ENCODE results near the gene GALNT9.
"Not testable (repeated sequence)": the region's sequence is repeated elsewhere in the genome, so short reads cannot be mapped to it uniquely, and the experiment has no call there.

GALNT9 gene

GRCh38 chr12:132152953-132153352 is 176.4 kb downstream of the GALNT9 start:
- DNase-seq = no peak

GRCh38 chr12:132152411-132152821 is 177.0 kb downstream of the GALNT9 start:
- no peak for DNase-seq

GRCh38 chr12:132151766-132152410 is 177.5 kb downstream of the GALNT9 start:
- DNase-seq = no peak

GRCh38 chr12:132151145-132151765 is 178.1 kb downstream of the GALNT9 start:
- DNase-seq = no peak

- DNase-seq = no peak
Measured at GRCh38 chr12:132150780-132151144, 178.6 kb downstream of the GALNT9 start.

- not testable (repeated sequence) for DNase-seq
Measured at GRCh38 chr12:132149526-132149925, 179.9 kb downstream of the GALNT9 start.

- DNase-seq = no peak
Measured at GRCh38 chr12:132148368-132149045, 180.9 kb downstream of the GALNT9 start.

- no peak for DNase-seq
Measured at GRCh38 chr12:132147423-132148367, 181.7 kb downstream of the GALNT9 start.

GRCh38 chr12:132146772-132147422 is 182.5 kb downstream of the GALNT9 start:
- no peak for DNase-seq
